AG09319 (cell line): Measurements from ENCODE around the gene WASHC2C.
"Not testable (repeated sequence)": the region's sequence is repeated elsewhere in the genome, so short reads cannot be mapped to it uniquely, and the experiment has no call there.

Experiments used
- DNase-seq: peaks from one replicate; pipeline ENCODE4 v3.0.0-alpha.2; 2010; ENCODE audit warnings: low read depth; ENCODE audit errors: extremely low read depth
- TF ChIP-seq, protein P1 (sequence below): IDR thresholded peaks from 2 replicates; pipeline ENCODE4 v1.5.1; 2011; ENCODE audit warnings: low read depth, mild to moderate bottlenecking, inconsistent platforms, low read length, moderate library complexity

The WASHC2C gene

GRCh38 chr10:45761622-45762021 lies 34.6 kb downstream of the WASHC2C start:
- not testable (repeated sequence) for DNase-seq

- DNase-seq, result not testable (repeated sequence)
Observed at GRCh38 chr10:45763037-45763436, 36.0 kb downstream of the WASHC2C start.

- not testable (repeated sequence) for DNase-seq
Observed at GRCh38 chr10:45768334-45768733, 41.3 kb downstream of the WASHC2C start.

GRCh38 chr10:45771757-45772461 lies 44.8 kb downstream of the WASHC2C start:
- DNase-seq, result not testable (repeated sequence)

DNA sequence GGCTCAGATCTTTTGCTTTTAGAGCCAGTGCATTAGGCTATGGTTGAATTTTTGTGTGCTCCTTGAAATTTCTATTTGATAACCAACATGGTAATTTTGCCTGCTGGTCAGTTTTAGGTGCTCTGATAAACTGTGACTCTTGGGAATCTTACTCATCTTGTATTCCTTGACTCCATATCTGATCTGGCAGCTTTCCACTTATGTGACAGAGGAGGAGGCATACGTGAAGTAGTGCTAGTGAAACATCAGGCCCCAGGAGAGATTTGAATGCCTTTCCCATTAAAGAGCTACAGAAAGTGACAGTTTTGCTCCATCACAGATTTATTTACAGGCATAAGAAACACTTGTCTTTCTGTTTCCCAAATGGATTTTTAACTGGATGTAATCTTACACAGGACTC lies 59.2 kb downstream of the WASHC2C start:
- not testable (repeated sequence) for DNase-seq

DNA sequence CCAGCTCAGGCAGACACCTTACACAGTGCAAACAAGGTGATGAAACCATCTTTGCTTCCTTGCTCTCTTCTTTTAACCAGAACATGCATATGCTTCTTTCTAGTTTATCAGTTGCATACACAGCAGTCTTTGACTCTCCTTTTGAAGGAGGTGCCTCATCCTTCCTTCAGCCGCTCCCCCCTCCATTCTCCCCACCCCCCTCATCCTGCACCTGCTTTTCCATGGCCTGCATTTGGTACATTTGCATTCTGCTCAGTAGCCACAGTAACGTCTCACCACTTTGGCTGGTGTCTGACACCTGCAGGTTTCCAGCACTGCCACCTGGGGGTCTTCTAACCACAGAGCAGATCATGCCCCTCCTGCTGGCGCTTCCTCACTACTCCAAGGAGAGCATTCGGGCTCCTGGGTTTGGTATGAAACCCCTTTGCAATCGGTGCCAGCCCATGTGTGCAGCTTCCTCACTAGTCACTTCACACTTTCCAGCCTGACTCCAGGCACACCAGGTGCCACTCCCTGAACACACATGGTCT lies 60.2 kb downstream of the WASHC2C start:
- not testable (repeated sequence) for DNase-seq

DNA sequence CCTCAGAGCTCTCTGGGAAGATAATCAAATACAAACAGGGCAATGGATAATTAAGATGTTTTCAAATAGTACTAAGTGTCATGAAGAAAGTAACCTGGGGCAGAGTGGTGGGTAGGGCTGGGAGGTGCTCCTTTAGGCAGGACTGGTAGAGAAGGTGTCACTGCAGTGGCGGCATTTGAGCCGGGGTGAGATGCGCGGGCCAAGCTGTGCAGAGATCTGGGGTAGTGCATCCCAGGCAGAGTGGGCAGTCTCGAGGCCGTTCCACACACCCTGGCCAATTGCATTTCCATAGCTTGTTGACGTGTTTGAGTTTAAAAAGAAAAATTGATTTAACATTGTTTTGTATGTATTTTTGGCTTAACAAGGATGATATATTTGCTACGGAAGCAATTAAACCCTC lies 62.9 kb downstream of the WASHC2C start:
- DNase-seq, result not testable (repeated sequence)

DNA sequence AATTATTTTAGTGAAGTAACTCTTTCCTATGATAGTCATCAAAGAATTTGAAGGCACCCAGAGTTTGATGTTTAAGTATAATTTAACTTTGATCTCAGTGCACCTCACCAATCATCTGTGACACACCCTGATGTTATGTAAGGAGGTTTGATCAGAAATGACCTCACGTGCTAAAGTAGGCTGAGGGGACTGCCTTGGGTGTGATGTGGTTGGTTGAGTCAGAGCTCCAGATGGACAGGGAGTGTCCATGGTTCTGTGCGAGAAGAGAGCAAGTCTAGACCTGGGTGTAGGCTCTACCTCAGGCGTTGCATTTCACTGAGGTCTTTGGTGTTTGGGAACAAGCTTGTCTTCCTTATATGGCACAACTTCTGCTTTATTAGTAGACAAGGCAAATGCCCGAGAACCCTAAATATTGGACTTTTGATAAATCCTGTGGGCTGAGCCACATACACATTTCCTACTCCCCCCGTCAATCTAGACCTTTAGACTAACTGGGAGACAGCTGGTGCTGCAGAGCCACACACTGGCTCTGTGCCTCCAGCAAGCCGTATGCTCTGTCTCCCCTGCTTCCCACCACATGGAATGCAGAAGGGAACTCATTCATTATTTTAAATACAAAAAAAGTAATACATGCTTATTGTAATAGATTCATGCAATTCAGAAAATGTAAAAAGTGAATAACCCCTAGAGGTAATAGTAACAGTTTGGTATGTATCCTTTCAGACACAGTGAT lies 63.8 kb downstream of the WASHC2C start:
- not testable (repeated sequence) for DNase-seq

- DNase-seq, result not testable (repeated sequence)
Observed at GRCh38 chr10:45794761-45795160, 67.7 kb downstream of the WASHC2C start.

DNA sequence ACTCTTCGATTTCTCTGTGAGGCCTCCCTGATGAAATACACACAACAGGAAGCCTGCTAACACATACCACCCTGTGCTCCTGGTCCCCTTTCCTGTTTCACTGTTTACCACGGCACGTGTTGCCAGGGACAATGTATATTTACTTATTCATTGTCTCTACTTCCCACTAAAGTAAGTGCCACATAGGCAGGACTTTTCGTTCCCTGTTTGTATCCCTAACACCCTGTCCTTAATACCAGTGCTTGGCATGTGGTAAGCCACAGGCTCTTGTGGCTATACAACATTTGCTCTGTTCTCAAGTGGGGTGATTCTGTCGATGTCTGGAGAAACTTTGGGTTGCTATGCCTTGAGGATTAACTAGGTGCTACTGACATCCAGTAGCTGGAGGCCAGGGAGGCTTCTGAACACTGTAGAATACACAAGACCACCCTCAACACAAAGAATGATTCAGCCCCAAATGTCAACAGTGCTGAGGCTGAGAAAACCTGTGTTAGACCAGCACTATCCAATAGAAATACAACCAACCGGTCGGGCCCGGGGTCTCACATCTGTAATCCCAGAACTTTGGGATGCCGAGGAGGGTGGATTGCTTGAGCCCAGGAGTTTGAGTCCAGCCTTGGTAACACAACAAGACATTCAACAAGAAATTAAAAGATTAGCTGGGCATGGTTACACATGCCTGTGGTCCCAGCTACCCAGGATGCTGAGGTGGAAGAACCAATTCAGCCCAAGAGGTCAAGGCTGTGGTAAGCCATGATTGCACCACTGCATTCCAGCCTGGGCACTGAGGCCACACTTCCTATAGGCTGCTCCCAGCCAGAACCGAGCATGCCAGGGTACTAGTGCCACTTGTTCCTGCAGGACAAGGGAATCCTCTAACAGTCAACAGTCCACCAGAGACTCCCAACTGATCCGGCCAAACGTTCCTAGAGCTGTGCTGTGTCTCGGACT lies 76.3 kb downstream of the WASHC2C start:
- not testable (repeated sequence) for DNase-seq

DNA sequence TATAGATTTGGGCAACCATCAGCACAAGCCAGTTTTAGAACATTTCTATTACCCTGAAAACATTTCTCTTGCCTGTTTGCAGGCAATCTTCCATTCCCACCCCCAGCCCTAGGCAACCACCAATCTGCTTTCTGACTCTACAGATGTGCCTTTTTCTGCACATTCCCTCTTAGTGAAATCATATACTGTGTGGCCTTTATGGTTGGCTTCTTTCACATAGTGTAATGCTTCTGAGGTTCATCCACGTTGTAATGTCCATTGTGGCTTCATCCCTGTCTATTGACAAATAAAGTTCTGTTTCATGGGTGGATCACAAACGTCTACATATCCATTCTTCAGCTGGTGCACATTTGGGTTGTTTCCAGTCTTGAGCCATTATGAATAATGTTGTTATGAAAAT lies 77.9 kb downstream of the WASHC2C start:
- not testable (repeated sequence) for DNase-seq

- TF ChIP-seq, protein P1, sequence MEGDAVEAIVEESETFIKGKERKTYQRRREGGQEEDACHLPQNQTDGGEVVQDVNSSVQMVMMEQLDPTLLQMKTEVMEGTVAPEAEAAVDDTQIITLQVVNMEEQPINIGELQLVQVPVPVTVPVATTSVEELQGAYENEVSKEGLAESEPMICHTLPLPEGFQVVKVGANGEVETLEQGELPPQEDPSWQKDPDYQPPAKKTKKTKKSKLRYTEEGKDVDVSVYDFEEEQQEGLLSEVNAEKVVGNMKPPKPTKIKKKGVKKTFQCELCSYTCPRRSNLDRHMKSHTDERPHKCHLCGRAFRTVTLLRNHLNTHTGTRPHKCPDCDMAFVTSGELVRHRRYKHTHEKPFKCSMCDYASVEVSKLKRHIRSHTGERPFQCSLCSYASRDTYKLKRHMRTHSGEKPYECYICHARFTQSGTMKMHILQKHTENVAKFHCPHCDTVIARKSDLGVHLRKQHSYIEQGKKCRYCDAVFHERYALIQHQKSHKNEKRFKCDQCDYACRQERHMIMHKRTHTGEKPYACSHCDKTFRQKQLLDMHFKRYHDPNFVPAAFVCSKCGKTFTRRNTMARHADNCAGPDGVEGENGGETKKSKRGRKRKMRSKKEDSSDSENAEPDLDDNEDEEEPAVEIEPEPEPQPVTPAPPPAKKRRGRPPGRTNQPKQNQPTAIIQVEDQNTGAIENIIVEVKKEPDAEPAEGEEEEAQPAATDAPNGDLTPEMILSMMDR, result no peak; the same call in none of the 2 replicates
- no peak for DNase-seq
Observed at GRCh38 chr10:45809837-45810236, 82.8 kb downstream of the WASHC2C start.

DNA sequence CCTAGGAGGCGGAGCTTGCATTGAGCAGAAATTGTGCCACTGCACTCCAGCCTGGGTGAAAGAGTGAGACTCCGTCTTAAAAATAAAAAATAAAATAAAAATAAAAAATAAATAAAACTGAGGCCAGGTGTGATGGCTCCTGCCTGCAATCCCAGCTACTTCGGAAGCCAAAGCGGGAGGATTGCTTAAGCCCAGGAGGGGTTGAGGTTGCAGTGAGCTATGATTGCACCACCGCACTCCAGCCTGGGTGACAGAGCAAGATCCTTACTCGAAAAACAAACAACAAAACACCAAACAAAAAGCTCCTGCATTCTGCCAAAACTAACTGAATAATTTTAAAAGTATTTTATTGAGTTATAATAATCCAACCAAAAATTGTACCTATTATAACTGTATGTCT lies 84.0 kb downstream of the WASHC2C start:
- DNase-seq, result no peak
- TF ChIP-seq, protein P1, result no peak

DNA sequence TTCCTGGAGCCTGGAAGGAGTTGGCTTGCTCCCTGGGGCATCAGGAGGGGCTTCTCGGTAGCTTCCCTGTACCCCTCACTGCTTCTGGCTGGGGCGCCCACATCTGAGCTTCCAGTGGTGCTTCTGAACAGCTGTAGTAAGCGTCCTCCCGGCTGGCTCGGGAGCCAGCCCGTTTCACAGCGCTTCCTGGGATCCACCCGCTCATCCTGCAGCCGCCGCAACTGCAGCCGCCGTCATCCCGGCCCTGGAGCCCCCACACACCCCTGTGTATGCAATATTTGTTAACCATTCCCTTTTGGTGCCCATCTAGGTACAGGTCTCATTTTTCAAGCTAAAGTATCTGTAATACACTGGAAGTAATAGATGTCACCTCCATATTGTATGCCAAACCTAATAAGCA lies 85.9 kb downstream of the WASHC2C start:
- not testable (repeated sequence) for DNase-seq

GRCh38 chr10:45814146-45814545 lies 87.1 kb downstream of the WASHC2C start:
- not testable (repeated sequence) for DNase-seq
